EL (cell line): ENCODE data around the gene RAD9A.

Experiments used
- DNase-seq: peaks from one replicate; pipeline ENCODE4 v3.0.0-alpha.2; 2016

The RAD9A gene

DNA sequence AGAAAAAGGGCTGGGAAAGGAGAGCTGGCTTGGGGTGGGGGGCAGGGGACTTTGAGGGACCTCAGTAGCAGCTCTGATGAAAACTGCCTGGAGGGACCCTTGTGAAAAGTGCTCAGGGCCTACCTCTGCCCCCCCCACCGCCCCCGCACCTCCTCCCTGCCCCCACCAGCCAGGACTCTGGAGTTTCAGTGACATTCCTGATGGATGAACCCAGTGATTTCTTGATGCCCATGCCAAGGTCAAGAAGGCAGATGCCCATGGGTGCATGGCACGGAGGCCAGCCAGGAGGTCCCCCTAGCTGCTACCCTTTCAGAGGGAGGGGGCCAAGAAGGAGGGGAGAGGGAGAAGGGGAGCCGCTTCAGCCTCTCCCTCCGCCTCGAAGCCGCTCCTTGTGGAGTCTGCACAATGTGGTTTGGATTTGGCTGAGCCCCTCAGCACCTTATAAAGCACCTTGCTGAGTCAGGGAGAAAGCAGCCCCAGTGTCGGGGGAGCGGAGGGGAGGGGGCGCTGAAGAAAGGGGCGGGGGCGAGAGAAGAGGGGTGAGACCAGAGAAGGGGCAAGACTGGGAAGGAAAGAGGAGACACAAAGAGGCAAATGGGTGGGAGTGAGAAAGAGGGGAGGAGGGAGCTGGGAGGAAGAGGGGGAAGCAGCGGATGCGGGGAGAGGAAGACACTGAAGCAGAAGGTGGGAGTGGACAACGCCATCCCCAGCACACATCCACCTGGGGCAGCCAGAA, 16.3 kb upstream of the RAD9A start:
- no peak for DNase-seq

DNA sequence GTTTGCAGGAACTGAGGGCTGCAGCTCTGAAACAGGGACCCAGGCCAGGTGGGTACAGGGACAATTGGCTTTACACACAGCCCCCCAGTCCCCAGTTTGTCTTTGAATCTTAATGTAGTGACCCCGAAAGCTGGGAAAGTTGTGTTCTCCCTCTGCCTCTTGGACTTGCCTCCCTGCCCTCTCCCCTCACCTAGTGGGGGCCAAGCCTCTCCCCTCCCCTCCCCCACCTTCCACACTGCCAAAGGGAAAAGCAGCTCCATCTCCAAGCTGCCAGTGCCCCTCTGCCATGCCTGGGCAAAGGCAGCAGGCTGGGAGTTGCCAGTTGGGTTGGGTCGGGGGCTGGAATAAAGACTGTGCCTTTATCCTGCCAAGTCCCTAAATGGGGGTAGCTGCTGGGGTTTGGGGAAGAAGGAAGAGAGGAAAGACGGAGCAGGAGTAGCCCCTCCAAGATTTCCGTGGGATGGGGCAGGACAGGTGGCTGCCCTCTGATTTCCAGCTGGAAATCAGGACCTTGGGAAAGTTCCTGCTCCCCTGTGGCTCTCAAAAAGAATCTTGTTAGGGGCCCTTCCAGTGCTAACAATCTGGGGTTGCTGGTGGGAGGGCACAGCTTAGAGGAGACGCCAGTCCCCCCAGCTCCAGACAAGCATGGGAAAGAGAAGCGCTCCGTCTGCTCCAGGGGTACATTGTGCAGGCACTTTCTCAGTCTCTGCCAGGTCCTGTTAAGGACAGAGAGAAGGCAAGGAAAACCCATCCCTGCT, 15.5 kb upstream of the RAD9A start:
- DNase-seq: no peak

DNA sequence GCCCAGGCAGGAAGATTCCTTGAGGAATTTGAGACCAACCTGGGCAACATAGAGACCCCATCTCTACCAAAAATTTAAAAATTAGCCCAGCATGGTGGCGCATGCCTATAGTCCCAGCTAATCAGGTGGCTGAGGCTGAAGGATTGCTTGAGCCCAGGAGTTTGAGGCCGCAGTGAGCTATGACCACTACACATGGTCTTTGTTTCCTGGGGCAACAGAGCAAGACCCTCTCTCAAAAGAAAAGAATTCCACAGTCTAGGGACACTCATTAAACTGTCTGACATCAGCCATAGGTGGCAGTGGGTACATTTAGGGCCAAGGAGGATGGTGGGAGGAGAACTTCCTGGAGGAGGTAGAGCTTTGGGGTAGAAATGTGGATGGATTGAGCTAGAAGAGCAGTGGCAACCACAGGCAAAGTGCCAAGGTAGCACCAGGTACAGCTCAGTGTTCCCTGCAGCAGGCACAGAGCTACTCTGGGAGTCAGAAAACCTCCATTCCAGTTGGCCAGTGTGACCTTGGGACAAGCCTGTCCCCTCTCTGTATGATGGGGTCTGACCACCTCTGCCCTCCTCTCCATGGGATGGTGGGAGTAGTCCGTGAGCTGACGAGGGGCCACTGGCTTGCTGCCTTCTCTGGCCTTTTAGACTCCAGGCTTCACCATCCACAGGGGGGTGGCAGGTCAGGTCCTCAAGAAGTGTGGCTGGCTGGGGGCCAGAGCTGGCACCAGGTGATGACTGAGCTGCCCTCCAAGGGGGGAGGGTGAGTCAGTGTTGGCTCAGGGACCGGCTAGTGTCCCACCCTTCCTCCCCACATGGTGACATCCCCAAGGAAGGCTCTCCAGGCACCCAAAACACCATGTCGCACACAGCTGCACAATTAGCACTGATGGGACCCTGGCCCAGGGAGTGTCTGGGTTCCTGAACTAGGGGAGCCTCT, 14.6 kb upstream of the RAD9A start:
- DNase-seq: no peak

DNA sequence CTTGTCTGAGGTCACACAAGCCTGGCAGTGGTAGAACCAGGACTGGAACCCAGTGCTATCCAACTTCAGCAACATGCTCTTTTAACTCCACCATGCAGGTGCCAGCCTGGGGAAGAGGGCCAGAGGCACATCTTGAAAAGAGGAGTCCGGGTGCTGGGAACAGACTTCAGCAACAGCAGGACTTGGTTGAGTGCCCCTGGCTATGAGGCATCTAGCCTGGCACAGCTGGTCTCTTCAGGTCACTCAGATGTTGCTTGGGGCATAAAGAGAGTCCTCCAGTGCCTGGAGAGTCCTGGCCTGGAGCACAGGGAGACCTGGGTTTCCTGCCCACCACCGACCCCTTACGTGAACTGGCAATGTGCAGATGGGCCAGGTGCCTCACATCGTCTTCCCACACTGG, 13.2 kb upstream of the RAD9A start:
- DNase-seq: no peak

DNA sequence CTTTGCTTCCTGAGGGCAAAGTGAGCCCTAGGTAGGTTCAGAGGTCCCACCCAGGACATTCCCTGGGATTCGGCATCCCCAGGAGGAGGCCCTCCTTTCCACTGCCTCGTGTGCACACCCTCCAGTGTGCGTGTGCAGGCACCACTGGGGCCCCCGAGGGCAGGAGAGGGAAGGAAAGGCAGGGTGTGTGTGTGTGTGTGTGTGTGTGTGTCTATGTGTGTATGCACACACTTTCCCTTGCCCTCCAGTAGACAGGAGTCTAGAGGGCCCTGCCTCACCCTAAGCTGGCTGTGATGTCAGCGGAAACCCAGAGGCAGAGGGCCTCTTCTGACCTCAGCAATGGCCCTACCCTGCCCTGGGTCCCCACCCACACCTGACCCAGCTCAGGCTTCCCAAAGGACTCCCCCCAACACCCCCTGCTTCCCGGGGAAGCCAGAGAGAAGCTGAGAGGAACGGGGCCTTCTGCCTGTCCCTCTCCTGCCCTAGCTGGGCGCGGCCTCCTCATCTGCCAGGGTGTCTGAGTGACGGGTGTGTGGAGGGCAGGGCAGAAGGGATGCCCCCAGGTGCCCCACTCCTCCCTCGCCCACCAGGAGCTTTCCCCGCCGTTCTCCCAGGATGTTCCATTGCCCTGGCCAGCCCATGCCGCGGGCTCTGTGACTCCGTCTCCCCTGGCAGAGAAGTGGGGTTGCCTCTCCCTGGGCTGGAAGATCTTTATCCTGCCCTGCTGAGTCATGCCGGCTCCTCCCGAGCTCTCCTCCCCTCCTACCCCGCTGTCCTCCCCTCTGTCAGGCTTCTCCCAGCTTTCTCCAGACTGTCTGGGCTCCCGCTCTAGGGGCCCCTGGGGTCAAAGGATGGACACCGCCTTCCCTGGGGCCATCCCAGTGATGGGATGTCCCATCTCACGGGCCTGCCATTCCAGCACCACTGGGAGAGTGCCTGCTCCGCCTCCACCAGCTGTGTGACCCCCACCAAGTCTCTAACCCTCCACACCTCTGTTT, 12.4 kb upstream of the RAD9A start:
- DNase-seq: peak; percentile 84

DNA sequence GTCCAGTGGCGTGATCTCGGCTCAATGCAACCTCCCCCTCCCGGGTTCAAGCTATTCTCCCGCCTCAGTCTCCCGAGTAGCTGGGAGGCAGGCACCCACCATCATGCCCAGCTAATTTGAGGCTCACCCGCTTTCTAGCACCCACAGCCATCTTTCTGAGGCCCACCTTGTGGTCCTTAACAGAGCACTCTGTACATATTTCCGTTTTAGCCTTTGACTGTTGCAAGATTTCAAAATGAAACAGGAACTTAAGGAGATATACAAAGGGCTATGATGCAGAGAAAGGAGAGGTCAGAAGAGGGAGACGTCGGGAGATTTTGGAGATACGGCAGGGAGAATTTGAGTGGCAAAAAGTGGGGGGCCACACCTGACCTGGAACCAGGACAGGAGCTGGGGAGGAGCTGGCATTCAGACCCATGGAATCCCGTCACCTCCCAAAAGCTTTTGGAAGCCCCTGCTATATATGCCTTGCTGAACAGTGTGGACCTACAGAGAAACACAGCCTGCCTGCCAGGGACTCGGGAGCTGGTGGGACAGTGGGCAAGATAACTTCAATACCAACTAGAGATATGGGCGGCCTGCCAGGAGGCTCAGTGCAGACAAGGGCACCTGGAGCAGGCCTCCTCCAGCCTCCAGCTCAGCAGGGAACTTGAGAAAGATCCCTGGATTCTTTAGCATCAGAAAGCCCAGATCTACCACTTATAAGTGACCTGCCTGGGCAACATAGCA, 10.4 kb upstream of the RAD9A start:
- no peak for DNase-seq

DNA sequence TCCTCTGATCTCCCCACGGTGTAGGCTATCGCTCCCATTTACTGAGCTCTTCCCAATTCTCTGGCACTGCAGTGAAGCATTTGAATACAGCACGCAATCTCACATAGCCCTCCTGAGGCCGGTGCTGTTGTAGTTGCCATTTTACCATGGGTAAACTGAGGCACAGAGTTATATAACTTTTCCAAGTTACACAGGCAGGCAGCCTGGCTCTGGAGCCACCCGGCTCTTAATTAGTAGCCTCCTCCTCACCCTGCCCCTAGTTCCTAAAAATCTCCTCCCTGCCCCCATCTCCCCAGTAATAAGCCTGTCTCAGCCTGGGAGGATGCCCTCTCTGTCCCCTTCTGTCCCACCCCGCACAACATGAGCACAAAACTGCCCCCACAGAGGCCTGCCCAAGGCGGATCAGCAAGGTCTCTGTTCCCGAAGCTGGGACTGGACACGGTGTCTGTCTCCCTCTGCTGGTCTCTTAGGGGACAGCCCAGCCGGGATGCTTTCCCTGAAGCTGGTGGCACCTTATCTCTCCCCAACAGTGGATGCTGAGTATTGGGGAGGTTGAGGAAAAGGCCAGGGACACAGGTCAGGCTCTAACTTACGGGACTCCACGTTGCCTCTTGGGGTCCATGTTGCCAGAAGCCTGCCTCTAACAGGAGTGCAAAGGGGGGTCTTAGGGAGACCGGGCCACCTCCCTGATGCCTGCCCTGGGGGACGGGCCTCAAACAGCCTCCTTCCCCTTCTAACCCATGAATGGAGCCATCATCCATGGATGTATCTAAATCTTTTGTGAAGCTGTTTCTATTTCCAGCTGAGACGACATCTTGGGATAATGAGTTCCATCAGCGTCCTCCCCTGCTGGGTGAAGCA, 9.3 kb upstream of the RAD9A start:
- peak; percentile 78 for DNase-seq

DNA sequence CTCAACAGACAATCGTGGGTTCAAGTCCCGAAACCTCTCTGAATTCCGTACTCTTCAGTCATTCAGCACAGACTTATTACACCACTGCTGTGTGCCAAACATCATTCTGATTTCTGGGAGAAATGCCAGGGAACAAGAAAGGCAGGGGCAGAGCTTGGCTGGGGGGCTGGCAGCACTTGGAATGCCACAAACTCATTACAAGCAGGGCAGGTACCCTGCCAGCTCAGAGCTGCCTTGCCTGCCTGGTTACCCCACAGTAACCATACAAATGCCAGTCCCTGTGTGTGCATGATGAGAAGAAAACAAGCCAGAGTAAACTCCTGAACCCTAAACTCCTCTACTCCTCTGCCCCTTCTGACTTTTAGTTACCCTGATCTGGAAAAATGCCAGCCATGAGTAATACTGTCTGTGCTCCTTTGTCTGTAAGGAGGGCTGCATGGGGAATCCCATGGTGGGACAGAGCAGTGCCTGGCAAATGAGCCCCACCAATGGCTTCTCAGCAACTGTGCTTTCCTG, 6.9 kb upstream of the RAD9A start:
- DNase-seq: peak; percentile 68

DNA sequence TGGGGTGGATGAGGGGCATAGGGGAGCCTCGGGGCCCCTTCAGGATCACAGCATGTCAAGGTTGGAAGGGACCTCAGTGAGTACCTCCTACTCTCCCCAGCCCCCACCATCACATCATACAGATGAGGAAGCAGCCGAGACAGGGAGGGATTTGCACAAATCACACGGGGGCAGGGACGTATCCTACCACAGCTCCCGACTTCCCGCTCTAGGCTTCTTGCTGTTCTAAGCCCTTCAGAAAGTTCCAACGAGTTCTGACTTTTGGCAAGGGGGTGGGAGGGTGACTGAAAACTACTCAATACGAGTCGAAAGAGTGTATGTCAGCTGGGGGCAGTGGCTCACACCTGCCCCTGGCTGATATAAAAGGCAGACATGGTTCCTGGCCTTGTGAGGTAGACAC, 4.7 kb upstream of the RAD9A start:
- DNase-seq: no peak

DNA sequence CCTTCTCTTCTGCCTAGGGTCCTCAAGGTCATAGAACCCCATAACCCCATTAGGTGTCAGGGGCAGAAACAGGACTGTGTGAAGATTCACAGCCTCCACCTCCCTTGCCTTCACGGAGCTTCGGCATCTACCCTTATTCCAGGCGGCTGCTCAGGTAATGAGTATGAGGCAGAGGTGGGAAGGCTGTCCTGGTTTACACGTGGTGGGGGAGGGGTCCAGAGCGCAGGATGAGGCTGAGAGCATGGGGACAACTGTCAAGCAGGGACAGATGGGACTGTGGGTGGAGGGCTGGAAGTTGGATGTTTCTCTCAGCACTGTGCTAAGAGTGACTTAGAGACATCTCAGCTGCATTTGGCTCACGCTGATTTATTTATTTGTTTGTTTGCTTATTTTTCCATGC, 4.3 kb upstream of the RAD9A start:
- DNase-seq: no peak

DNA sequence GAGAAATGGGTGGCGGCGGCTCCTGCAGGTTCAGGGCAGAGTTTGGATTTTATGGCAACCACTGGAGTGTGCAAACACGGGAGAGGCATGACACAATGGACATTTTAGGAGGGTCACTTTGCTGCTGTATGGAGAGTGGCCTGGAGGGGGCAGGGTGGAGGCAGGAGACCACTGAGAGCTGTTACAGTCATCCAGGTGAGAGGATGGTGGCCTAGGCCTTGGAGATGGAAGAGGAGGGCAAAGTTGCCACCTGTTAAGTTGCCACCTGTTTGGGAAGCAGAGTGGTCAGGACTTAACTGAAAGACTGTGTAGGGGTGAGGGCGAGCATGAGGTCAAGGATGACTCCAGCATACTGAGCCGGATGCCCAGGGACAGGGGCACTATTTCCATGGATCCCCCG, 2.3 kb upstream of the RAD9A start:
- DNase-seq: peak; percentile 33

DNA sequence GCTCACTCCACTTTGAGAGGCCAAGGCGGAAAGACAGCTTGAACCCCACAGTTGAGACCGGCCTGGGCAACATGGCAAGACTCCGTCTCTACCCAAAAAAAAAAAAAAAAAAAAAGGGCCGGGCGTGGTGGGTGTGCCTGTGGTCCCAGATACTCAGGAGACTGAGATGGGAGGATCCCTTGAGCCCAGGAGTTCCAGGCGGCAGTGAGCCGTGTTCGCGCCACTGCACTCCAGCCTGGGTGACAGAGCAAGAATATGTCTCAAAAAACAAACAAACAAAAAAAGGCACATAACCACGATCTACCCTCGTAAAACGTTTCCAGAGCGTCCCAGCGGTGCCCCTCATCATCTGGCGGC, 861 bp upstream of the RAD9A start:
- no peak for DNase-seq

DNA sequence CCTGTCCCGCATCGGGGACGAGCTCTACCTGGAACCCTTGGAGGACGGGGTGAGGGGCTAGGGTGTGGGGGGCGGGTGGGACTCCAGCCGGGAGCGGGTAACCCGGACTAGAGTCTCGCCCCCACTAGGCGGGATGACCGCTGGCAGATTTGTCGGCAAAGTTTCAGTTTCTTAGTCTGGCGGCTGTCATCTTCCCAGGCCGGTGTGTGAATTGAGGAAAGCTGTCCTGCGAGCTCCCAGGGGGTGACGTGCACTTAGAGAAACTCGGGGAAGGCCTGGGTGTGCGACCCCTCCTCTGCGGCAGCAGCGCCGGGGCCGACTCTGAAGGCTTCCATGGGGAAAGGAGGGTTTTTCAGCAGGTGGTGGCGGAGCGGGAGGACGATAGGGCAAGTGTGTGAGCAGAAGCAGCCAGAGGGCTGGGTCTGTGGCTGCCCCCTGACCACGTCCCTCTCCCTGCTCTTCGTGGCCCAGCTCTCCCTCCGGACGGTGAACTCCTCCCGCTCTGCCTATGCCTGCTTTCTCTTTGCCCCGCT, 463 bp downstream of the RAD9A start:
- DNase-seq: no peak

DNA sequence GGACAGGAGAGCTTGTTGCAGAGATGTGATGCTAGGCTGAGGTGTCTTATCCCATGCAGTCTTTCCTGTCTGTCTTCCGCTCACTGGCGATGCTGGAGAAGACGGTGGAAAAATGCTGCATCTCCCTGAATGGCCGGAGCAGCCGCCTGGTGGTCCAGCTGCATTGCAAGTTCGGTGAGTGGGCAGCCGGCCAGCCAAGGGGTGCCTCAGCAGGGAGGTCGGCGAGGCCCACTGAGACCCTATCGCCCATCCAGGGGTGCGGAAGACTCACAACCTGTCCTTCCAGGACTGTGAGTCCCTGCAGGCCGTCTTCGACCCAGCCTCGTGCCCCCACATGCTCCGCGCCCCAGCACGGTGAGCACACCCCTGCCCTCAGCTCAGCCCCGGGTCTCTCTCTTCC, 1.7 kb downstream of the RAD9A start:
- DNase-seq: no peak

DNA sequence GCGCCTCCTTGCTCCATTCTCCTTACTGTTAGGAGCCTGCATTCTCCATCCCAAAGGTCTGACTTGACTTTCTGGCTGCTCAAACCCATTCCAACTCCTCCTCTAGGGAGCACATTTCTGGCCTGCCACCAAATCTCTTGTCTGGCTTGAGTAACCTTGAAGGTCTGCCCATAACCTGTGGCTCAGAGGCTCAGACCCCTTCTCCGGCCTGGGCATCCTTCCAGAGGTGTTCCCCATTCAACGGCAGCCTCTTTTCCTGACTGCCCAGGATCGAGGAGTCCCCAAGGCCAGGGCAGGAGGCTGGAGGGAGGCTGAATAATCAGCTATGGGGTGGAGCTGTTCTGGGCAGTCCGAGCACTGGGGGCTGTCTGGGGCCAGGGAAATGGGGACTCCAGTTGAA, 2.2 kb downstream of the RAD9A start:
- no peak for DNase-seq

DNA sequence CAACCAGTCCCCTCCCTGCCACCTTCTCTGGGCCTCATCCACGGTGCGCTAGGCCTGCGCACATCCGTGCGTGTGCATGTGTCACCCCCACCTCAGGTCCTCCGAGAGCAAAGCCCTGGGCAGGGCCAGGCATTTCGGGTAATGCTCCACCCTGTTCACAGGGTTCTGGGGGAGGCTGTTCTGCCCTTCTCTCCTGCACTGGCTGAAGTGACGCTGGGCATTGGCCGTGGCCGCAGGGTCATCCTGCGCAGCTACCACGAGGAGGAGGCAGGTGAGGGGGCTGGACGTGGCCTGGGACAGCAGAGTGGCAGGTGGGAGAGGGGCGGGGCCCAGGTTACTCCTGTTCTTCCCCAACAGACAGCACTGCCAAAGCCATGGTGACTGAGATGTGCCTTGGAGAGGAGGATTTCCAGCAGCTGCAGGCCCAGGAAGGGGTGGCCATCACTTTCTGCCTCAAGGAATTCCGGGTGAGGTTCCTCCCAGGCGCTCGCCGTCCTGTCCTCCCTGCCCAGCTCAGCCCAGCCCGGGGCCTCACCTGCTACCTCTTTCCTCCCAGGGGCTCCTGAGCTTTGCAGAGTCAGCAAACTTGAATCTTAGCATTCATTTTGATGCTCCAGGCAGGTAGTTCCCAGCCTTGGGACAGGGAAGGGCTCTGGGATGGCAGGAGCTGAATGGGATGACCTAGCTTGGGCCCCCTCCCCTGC, 3.9 kb downstream of the RAD9A start:
- DNase-seq: no peak

DNA sequence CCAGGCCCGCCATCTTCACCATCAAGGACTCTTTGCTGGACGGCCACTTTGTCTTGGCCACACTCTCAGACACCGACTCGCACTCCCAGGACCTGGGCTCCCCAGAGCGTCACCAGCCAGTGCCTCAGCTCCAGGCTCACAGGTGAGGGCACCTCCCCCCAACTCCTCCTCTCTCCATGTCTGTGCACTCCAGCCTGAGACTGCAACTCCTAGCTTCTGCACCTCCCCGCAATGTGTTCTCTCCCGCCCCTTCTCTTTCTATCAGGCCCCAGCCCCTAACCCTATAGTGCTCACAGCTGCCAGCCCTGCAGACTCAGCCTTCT, 4.4 kb downstream of the RAD9A start:
- DNase-seq: no peak

DNA sequence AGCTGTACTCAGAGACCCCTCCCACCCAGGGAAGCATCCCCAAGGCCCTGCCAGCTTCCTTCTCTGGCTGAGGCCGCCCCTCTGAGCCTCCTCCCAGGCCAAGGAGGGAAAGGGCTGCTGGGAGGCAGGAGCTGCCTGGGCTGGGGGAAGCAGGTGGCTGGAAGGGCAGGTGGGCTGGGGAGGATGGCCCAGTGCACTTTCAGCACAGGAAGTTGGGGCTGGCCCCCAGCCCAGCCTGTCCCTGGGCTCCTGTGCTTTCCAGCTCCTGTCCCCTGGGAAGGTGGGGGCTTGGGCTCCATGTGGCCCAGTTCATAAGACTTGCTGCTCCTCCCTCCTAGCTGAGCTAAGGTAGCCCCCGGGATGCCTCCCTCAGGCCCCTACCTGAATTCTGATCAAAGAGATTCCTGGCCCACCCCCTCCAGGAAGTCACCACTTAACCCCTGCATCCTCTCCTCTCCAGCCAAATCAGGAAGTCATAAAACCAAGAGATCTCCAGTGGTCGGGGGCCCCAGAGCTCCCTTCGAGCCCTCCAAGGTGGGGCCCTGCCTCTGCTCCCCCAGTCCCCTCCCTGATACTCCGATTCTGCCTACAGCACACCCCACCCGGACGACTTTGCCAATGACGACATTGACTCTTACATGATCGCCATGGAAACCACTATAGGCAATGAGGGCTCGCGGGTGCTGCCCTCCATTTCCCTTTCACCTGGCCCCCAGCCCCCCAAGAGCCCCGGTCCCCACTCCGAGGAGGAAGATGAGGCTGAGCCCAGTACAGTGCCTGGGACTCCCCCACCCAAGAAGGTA, 5.0 kb downstream of the RAD9A start:
- DNase-seq: no peak

DNA sequence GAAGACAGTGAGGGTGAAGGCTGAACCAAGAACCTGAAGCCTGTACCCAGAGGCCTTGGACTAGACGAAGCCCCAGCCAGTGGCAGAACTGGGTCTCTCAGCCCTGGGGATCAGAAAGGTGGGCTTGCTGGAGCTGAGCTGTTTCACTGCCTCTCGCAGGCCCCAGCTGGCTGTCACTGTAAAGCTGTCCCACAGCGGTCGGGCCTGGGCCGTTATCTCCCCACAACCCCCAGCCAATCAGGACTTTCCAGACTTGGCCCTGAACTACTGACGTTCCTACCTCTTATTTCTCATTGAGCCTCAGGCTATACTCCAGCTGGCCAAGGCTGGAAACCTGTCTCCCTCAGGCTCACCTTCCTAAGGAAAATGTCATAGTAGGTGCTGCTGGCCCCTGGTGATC, 5.8 kb downstream of the RAD9A start:
- no peak for DNase-seq
